NCI-H1417 treated with DMSO at 0.1 percent for 48 hours (cell line): ENCODE results near the gene PRM1.

Source experiments
- DNase-seq: peaks from one replicate; lab custom pipeline; 2025; lab: John Stamatoyannopoulos, UW

The PRM1 gene

DNA sequence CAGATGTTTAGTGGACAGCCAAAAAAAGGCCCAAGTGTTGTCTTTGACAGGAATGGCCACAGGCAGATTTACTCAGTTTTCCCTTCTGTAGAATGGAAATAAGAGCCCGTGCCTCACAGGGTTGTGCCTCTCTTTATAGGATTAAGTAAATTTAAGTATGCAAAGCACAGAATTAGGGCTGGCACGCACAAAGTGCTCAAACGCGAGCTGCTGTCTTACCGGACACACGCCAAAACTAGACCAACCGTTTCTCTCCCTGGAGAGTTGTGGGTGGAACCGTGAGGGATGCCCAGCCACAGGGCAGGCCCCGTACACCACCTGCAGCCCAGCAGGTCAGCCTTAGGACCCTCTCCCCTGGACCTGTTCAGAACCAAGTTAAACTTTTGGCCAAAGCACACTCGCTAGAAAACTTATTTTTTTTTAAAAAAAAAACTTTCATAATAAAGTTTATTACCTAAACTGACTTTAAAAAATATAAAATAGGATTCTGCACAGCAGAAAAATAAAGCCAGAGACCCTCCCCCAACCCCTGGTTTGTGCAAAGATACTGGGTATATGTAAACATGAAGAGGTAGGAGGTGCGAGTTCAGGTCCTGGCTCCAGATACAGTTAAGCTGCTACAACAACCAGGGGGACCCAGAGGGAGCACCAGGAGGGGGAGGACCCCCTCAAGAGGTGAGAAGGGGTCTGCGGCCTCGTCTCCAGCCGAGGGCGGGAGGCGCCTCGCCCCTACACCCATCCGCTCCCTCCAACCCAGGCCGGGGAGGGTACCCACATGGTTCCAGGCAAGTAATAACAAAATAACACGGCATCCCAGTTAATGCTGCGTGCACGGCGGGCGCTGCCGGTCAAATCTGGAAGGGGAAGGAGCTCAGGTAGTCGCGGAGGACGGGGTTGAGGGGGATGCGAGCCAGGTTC is 26.9 kb downstream of the PRM1 start:
- DNase-seq: no peak

DNA sequence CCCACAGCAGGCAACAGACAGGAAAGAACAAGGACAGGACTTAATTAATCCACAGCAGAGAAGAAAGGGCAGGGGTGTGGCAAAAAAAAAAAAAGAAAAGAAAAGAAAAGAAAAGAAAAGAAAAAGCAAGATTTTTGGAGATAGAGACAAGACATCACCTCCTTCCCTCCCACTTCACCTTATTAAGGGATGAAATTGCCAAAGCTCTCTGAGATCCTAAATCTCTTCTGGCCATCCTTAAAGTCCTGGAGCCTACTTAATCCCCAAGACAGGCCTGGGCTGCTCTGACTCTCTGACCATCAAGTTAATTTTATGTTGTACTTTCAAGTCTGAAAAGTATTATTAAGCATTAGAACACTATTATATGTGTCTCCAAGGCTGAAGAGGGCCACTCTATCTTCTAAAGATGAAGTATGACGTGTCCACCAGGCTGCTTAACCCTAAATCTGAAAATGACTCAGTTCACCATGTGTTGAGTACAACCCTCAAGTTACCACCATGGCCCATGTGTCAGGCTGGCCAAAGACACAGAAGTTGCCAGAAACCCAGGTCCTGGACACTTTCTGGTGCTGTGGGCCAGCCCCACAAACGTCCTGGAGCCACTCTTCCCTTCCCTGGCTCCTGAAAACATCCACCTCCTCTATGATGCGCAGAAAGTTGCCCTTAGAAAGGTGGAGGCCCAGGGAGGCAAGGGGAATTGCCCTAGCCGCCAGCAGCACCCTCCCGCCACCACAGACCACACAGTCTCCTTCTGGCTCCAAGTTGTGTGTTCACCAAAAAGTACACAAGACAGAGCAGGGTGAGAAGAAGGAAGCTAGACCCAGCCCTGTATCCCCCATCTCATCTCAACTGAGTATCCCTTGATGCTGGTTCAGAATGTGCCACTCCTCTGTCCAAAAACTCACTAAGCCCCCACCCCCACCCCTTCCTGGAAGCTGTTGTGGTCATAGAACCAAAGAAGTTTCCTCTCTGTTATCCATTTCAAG is 27.8 kb downstream of the PRM1 start:
- no peak for DNase-seq

DNA sequence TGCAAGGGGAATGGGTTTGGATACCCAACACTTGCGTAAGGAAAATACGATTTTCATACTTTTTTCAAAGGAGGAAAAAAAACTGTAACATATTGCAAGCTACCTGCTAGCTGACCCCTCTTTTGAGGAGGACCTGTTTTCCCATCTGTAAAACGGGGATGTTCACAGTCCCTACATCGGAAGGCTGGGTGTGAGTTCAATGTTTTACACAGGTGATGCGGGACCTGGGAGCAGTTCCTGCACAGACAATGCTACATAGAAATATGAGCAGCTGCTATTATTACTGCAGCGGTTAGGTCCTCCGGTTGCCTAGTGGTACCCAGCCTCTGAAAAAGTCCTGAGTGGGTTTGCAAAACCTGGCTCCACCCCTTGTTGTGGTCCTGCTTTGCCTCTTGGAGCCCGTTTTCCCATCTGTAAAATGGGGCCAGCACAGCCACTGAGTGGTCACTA is 28.6 kb downstream of the PRM1 start:
- DNase-seq: no peak

DNA sequence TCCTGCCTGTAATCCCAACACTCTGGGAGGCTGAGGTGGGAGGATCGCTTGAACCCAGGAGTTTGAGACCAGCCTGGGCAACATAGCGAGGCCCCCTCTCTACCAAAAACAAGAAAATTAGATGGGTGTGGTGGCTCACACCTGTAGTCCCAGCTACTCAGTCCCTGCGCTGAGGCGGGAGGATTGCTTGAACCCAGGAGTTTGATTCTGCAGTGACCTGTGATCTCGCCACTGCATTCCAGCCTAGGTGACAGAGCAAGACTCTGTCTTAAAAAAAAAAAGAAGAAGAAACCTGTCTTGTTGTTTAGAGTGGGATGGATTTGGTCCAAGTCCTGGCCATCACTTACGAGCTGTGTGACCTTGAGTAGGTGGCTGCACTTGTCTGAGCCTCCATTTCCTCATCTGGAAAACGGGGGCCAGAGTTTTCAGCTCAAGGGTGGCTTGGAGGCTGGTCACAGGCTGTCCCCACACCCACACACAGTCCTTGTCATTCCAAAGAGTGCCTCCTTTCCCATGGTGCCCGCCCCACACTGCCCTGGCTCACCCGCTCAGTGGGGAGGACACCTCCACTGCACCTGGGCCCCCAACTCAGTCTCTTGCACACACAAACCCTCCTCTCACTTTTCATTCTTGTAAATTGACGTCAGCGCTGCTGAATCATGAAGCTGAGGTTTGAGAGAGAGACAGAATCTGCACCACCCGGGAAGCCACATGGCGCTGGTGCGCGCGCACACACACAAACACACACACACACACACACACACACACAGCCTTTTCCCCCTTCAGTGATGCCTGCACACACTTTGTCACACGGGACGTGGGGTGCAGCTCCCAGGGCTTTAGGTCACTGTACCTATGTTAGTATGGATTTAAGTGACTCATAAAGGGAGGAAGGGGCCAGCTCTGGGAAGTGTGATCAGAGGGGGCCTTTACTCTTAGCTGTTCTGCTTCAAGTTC is 29.3 kb downstream of the PRM1 start:
- DNase-seq: no peak

DNA sequence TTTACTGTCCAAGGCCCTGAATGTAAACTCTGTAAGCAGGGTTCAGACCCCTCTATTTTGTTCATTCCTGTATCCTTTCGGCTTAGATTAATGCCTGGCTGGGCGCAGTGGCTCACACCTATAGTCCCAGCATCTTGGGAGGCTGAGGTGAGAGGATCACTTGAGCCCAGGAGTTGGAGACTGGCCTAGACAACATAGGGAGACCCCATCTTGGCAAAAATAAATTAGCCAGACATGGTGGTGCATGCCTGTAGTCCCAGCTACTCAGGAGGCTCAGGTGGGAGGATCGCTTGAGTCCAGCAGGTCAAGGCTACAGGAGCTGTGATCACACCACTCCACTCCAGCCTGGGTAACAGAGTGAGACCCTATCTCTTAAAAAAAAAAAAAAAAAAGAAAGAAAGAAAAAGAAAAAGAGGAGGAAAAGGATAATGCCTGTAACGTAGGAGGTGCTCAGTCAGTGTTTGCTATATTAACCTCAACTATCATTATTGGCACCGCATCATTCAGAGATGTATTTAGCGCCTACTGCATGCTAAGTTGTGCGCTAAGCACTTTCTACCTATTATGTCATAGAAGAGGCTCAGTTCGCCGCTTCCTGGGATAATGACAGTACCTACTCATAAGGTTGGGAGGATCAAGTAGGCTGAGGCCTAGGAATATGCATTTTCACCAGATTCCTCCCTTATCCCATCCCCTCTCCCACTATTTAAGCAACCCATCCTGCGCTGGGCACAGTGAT is 30.2 kb downstream of the PRM1 start:
- no peak for DNase-seq

DNA sequence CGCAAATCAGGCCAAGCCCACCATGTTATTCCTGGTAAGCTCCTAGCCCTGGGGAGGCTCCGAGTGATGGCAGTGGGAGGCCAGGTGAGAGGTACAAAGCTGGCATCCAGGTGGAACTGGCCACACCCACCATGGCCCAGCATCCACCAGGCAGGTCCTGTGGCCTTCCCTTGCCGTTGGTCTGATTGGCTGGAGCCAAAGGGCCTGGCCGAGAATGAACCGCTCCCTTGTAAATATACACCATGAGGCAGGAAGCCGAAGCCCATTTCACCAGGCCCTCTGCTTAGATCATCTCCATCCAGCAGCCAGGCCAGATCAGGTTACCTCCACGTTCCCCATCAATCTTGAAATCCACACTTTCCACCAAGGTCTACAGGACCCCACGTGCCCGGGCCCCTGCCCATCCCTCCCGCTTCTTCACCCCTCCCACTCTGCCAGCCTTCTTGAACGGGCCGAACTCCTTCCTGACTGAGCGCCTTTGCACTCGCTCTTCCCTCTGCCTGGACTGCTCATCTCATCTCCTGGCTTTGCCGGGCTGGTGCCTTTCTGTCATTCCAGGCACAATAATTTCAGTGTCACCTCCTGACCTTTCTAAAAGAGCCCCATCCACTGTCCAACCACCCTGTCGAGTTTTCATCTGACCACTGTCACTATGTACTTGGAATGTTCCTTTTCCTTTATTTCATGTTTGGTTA is 30.9 kb downstream of the PRM1 start:
- no peak for DNase-seq

DNA sequence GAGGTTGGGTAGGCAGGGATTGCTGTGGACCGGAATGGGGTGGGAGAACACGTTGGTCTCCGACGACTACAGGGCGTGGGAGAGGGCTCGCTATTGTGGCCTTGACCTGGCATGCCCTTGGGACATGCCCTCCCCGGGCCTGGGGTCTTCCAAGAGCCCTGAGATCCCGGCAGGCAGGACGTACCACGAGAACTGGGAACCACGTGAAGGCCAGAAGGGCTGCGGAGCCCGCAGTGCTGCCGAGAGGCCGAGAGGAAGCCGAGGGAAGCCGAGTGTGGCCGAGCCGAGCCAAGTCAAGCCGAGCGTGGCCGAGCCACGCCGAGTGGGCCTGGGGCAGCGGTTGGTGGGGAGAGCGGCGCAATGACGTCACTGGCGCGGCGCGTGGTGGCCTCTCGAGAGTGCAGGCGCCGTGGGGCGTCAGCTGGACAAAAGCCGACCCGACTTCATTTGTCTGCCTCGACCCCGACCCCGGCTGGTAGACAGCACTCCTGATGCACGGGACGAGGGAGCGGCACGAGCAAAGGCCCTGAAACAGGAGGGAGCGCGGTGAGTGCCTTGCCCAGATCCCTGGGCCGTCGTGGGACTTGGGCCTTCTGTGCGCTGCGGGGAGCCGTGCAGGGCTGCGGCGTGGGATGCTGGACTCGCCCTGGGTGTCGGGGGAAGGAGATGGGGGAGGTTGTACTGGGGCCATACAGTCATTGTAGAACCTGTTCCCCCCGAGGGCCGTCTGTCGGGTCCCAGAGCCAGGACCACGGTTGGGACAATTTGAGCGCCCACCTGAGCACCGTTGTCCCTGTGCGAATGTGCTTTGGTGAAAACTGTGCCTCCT is 31.7 kb downstream of the PRM1 start:
- no peak for DNase-seq

DNA sequence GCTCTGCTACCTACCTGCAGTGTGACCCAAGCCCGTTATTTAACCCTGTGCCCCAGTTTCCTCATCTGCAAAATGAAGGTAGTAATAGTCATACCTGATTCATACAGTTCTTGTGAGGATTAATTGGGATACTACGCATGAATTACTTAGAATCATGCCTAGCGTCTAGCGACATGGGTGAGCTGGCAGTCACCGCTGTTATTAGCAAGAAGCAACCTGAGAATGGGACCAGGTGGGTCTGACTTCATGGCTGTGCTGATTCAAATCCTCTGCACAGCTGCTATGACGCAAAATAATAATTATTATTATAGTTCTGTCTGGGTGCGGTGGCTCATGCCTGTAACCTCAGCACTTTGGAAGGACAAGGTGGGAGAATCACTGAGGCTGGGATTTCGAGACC is 33.0 kb downstream of the PRM1 start:
- DNase-seq: no peak

DNA sequence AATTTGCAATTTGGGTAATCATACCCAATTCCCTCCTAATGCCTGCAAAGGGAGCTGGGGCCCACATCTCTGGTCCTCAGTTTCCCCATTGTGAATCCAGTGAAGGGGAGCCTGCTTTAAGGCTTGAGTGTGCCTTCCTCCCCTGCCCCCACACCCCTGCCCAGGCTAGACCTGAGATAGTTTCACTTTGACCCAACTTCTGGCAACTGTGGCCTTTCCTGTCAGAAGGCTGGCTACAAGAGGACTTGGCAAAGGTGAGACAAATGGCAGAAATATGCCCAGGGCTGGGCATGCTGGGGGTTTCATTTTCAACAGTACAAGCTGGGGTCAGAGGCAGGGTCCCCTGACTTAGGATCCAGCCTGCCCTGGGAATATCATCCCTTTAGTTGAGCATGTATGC is 35.1 kb downstream of the PRM1 start:
- no peak for DNase-seq

DNA sequence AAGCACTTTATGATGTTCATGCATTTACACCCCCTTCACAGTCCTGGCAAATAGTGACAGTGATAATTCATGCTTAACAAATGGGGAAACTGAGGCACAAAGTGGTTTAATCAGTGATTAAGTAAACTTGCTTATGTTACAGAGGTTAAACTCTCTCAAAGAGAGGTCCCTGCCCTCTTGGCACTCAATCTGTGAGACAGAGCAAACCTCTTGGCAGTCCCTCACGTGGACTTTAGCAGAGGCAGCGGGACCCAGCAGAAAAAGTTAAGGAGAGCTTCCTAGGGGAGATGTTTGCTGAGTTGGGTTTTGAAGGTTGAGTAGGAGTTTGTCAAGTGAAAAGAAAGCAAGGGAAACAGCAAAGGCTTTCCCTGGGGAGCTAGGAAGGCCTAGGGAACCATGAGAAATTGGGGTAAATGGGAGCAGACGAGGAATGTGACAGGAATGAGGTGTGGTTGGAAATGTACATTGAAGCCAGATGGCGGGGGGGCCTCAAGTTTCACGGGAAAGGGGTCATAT is 35.9 kb downstream of the PRM1 start:
- no peak for DNase-seq

DNA sequence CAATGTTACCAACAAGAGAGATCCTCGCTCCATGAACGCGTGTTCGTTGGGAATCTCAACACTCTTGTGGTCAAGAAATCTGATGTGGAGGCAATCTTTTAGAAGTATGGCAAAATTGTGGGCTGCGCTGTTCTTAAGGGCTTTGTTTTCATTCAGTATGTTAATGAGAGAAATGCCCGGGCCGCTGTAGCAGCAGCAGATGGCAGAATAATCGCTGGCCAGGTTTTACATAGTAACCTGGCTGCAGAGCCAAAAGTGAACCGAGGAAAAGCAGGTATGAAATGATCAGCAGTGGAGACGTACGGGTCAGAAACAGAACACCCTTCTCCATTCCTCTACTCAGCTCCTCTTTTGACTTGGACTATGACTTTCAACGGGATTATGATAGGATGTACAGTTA is 38.5 kb downstream of the PRM1 start:
- no peak for DNase-seq

DNA sequence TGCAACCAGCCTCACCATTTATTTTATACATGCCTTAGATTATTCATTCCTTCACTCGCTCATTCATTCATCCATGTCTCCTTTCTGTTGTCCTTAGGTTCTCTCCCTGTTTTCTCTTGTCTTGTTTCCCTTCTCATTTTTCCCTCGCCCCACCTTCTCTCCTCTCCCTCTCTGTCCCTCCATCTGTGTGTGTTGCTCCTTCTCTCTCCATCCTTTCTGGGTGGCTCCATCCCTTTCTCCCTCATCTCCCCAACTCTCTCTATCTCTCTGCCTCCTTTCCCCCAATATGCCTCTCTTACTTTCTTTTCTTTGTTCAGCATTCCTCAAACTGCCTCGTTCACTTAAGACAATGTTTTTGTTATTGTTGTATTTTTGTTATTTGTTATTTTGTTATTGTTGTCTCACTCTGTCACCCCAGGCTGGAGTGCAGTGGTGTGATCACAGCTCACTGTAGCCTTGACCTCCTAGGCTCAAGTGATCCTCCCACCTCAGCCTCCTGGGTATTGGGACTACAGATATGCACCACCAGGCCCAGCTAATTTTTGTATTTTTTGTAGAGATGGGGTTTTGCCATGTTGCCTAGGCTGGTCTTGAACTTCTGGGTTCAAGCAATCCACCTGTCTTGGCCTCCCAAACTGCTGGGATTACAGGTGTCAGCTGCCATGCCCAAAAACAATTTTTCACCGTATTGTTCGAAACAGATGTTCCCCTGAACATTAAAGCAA is 39.5 kb downstream of the PRM1 start:
- DNase-seq: no peak

DNA sequence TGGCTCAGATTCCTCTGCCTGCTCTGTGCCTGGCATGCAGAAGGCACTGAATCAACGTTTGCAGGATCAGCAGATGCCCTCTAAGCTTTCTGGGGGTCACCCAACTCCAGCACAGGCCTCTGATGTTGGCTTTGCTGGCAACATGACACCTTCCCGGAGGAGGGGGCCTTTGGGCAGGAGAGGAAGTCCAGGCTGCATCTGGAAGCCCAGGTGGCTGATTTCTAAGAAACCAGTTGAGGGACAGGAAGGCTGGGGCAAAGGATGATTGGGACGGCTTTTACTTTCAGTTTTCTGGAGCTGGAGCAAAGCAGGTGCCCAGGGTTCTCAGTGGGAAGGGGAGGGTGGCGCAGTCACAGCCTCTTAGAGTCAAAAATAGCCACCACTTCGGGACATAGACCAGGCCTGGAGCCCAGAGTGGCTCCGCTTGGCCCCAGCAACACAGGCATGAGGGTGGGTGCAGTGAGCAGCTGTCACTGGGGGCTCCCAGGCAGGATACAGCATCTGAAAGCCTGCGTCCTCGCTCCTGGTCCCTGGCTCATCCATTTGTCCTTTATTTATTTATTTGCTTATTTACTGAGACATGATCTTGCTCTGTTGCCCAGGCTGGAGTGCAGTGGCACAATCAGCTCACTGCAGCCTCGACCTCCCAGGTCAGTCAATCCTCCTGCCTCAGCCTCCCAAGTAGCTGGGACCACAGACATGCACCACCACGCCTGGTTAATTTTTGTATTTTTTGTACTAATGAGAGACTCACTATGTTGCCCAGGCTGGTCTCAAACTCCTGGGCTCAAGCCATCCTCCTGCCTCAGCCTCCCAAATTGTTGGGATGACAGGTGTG is 40.3 kb downstream of the PRM1 start:
- DNase-seq: no peak

DNA sequence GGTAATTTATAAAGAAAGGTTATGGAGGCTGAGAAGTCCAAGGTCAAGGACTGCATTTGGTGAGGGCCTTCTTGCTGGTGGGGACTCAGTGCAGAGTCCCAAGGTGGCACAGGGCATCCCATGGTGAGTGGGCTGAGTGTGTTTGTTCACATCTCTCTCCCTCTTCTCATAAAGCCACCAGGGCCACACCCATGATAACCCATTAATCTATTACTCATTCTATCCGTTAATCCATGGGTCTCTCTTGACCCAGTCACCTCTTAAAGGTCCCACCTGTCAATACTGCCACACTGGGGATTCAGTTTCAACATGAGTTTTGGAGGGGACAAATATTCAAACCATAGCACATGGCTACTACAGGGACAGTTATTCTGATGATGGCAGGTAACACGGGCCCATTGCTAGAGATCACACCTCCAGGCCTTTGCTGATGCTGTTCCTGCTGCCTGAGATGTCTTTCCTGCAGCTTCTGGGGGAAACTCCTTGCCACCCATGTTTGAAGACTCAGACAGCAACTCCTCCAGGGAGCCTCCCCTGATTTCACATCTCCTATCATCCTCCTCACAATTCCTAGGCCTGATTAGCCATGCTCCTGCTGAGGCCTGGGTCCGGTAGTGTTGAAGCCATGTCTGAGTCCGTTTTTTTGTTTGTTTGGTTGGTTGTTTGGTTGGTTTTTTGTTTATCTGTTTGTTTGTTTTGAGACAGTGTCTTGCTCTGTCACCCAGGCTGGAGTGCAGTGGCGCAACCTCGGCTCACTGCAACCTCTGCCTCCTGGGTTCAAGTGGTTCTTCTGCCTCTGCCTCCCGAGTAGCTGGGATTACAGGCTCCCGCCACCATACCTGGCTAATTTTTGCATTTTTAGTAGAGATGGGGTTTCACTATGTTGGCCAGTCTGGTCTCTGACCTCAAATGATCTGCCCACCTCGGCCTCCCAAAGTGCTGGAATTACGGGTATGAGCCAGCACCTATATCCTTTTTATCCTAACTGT is 41.2 kb downstream of the PRM1 start:
- DNase-seq: no peak

DNA sequence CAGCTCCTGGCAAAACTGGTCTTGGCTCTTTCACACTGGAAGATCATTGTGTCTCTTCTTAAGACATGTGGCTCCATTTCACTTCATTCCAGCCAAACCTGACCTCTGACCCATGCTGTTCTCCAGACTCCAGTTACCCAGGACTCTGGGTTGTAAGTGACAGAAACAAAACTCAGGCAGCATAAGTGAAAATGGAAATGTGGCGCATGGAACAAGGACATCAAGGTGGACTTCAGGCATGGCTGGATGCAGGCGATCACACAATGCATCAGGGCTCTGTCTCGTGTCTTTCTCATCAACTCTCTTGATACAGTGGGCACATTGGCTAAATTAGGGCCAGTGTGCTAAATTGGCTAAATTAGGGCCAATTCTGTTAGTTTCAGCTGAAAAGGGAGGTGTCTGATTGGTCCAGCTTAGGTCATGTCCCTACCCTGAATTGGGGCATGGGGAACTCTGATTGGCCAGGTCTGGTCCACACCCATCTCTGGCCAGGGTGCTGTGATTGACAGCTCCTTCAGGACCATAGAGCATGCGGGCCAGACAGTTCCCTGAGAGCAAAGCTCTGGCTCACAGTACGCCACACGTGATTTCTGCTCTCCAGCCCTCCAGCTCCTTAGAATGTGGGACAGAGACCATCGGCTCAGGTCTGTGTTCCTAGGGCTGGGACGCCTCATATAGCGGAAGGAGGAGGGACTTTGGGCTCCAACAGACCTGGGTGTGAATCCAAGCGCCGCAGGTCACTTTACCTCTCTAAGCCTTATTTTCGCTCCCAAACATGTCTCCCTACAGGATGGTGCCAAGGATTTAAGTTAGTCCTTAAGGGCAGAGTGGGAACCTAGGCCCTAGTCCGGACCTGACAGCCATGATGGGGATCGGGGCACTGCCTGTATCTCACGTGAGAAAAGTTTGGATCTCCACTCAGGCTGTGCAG is 42.6 kb downstream of the PRM1 start:
- no peak for DNase-seq
